Calu3 (cell line): ENCODE results near the gene SSTR1. TPM values are rescaled to one million over a fixed set of nuclear protein-coding genes. Genes with fewer than 3 reads are reported as not detected.

ENCODE experiments used
- BruUV-seq: library from RNA; stranded (reverse); fragments of 400-500 nt; replicated peaks from 2 replicates; lab custom pipeline; 2021; lab: Mats Ljungman, UMichigan
- CTCF ChIA-PET: fragments of 300-600 bp; sonication (Branson Sonifier 250); formaldehyde crosslinking; loops from one replicate; lab custom pipeline; 2022; ENCODE audit warnings: antibody characterized with exemption; lab: Charles Lee
- DNase-seq: peaks from one replicate; pipeline ENCODE4 v3.0.0; 2022
- H3K27ac Mint-ChIP-seq: one replicate; pipeline ENCODE4 v1.8.0; 2022; ENCODE audit warnings: mixed read lengths; ENCODE audit not compliant: unreplicated experiment
- H3K27me3 Mint-ChIP-seq: one replicate; pipeline ENCODE4 v1.8.0; 2022; ENCODE audit warnings: mixed read lengths; ENCODE audit not compliant: unreplicated experiment
- H3K36me3 Mint-ChIP-seq: one replicate; pipeline ENCODE4 v1.8.0; 2022; ENCODE audit warnings: mild to moderate bottlenecking, moderate library complexity, mixed read lengths; ENCODE audit not compliant: insufficient read depth, unreplicated experiment
- H3K4me1 Mint-ChIP-seq: one replicate; pipeline ENCODE4 v1.8.0; 2022; ENCODE audit warnings: mild to moderate bottlenecking, low read depth, mixed read lengths; ENCODE audit not compliant: unreplicated experiment
- H3K4me3 Mint-ChIP-seq: one replicate; pipeline ENCODE4 v1.8.0; 2022; ENCODE audit warnings: mild to moderate bottlenecking, low read depth, moderate library complexity, mixed read lengths; ENCODE audit not compliant: unreplicated experiment
- H3K9me3 Mint-ChIP-seq: one replicate; pipeline ENCODE4 v1.8.0; 2022; ENCODE audit warnings: low read depth, mixed read lengths; ENCODE audit not compliant: unreplicated experiment
- intact Hi-C: fragments of 100-400 bp; cut with micrococcal nuclease; formaldehyde crosslinking; loops from one replicate; pipeline ENCODE4 v1.10.0; 2022; ENCODE audit not compliant: unreplicated experiment
- total RNA-seq: library from RNA; stranded (reverse); gene quantifications from 2 replicates; pipeline ENCODE4 v1.2.3, GENCODE V29; 2022
- TF ChIP-seq, protein P1 (sequence below): fragments of 200-600 bp; IDR thresholded peaks from one replicate; pipeline ENCODE4 v1.8.0; 2022; ENCODE audit warnings: antibody characterized with exemption; ENCODE audit not compliant: unreplicated experiment

SSTR1 gene
- total RNA-seq, 1 experiment from 2014 or later = 0.24 TPM

DNA sequence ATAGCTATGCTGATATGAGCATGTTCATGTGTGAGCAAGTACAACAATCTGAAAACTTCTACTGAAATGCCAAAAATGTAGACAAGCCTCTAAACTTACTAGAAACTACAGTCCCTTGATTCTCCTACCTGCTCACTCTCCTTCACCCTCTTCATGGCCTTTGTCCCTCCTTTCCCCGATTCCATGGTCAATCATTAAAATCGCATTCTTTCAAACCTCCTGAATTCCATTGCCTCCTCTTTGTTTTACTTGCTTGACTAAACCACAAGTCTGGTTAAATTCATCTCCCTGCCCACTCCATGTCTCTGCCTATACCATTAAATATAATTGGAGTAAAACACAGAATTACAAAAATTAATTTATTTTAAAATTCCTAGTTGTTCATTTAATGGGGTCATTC is 33.0 kb upstream of the SSTR1 start:
- DNase-seq = no peak
- no peaks in the 10 kb centered on the region for H3K36me3 Mint-ChIP-seq
- H3K9me3 Mint-ChIP-seq = peaks cover 5% of the 10 kb centered on the region
- intact Hi-C loops = no loop called here
- peaks cover 27% of the 10 kb centered on the region for H3K4me1 Mint-ChIP-seq
- no peaks in the 10 kb centered on the region for H3K27me3 Mint-ChIP-seq
- no peak overlapping the region for H3K4me3 Mint-ChIP-seq
- no peak overlapping the region for H3K27ac Mint-ChIP-seq
- BruUV-seq = no TSS peak
- TF ChIP-seq, protein P1, sequence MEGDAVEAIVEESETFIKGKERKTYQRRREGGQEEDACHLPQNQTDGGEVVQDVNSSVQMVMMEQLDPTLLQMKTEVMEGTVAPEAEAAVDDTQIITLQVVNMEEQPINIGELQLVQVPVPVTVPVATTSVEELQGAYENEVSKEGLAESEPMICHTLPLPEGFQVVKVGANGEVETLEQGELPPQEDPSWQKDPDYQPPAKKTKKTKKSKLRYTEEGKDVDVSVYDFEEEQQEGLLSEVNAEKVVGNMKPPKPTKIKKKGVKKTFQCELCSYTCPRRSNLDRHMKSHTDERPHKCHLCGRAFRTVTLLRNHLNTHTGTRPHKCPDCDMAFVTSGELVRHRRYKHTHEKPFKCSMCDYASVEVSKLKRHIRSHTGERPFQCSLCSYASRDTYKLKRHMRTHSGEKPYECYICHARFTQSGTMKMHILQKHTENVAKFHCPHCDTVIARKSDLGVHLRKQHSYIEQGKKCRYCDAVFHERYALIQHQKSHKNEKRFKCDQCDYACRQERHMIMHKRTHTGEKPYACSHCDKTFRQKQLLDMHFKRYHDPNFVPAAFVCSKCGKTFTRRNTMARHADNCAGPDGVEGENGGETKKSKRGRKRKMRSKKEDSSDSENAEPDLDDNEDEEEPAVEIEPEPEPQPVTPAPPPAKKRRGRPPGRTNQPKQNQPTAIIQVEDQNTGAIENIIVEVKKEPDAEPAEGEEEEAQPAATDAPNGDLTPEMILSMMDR = no peak
- CTCF ChIA-PET = no interaction called here

DNA sequence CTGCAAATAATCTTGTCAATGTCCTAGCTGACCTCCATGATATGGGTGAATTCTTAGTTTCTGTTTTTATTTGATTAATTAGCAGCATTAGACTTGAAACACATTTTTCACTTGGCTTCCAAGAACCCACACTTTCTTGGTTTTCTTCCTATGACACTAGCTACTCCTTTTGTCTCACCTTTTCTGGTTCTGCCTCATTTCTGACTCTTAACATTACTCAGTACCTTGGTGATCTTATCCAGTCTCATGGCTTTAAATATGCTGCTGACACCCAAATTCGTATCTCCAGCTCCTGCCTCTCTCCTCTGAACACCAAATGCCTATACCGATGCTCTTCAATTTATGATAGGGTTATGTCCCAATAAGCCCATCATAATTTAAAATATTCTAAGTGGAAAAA is 32.0 kb upstream of the SSTR1 start:
- H3K27ac Mint-ChIP-seq = no peak overlapping the region
- H3K4me1 Mint-ChIP-seq = peaks cover 27% of the 10 kb centered on the region
- no peaks in the 10 kb centered on the region for H3K36me3 Mint-ChIP-seq
- no peak for DNase-seq
- H3K4me3 Mint-ChIP-seq = no peak overlapping the region
- TF ChIP-seq, protein P1 = no peak
- peaks cover 5% of the 10 kb centered on the region for H3K9me3 Mint-ChIP-seq
- intact Hi-C loops = no loop called here
- CTCF ChIA-PET = no interaction called here
- BruUV-seq = no TSS peak
- no peaks in the 10 kb centered on the region for H3K27me3 Mint-ChIP-seq

DNA sequence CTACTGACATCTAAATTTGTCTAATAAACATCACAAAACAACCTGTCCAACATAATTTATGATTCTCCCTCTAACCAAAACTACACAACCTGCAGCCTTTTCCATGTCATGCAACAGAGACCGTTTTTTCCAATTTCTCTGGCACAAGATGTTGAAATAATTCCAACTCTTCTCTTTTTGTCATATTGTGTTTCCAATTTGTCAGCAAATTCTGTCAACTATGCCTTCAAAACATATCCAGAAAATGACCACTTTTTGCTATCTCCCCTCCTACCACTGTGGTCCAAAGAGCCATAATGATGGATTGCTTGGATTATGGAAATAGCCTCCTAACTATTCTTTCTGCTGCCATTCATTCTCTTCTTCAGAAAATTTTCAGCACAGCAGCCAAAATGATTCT is 31.3 kb upstream of the SSTR1 start:
- TF ChIP-seq, protein P1 = no peak
- H3K36me3 Mint-ChIP-seq = no peaks in the 10 kb centered on the region

DNA sequence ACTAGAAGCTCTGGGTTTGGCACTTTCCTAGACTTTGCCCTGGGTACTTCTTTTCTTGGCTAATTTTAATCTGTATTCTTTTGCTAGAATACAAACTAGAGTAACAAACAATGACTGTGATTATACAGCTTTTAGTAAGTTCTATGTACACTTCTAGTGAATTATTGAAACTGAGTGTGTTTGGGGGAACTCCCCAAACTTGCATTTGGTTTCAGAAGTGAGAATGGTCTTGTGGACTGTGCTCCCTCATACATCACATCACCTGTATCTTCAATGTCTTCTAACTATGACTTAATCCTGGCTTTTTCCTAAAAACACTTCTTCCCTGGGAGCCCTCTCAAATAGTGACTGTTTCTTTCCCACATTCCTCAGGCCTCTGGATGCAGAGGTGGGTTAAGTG is 23.6 kb upstream of the SSTR1 start:
- no peak for DNase-seq
- Mint-ChIP-seq H3K27me3 (peaks cover 17% of the 10 kb centered on the region), H3K27ac (no peak overlapping the region), H3K36me3 (no peaks in the 10 kb centered on the region), H3K9me3 (peaks cover 2% of the 10 kb centered on the region), H3K4me3 (no peak overlapping the region), H3K4me1 (peaks cover 9% of the 10 kb centered on the region)
- CTCF ChIA-PET = no interaction called here
- TF ChIP-seq, protein P1 = no peak
- no TSS peak for BruUV-seq
- intact Hi-C loops = no loop called here

More for the DNA sequence above, 31.3 kb upstream of the SSTR1 start:
- no TSS peak for BruUV-seq
- Mint-ChIP-seq H3K27me3 (no peaks in the 10 kb centered on the region), H3K27ac (no peak overlapping the region), H3K9me3 (peaks cover 5% of the 10 kb centered on the region), H3K4me3 (no peak overlapping the region), H3K4me1 (peaks cover 22% of the 10 kb centered on the region)
- intact Hi-C loops = no loop called here
- CTCF ChIA-PET = no interaction called here
- no peak for DNase-seq
